Measurements from ENCODE around the gene WSCD2.

DNA sequence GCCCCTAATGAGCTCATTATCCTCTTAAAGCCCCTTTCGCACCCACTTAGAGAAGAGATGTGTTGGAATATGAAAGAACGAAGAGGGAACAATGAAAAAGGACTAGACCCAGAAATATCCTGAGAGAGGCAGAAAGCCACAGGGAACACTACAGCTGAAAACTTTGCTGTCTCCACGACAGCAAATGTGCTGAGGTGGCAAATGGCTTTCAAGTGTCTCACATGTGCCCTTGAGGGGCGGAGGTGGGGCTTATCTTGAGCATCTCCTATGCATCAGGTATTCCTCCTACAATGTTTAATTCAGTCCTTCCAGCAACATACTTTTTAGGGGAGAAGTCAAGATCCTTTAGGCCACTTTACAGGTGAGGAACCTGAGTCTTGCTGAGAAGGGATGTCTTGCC lies 62.9 kb downstream of the WSCD2 start:
- TF ChIP-seq, protein P1, sequence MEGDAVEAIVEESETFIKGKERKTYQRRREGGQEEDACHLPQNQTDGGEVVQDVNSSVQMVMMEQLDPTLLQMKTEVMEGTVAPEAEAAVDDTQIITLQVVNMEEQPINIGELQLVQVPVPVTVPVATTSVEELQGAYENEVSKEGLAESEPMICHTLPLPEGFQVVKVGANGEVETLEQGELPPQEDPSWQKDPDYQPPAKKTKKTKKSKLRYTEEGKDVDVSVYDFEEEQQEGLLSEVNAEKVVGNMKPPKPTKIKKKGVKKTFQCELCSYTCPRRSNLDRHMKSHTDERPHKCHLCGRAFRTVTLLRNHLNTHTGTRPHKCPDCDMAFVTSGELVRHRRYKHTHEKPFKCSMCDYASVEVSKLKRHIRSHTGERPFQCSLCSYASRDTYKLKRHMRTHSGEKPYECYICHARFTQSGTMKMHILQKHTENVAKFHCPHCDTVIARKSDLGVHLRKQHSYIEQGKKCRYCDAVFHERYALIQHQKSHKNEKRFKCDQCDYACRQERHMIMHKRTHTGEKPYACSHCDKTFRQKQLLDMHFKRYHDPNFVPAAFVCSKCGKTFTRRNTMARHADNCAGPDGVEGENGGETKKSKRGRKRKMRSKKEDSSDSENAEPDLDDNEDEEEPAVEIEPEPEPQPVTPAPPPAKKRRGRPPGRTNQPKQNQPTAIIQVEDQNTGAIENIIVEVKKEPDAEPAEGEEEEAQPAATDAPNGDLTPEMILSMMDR (IDR thresholded peaks at IDR 0.05): no peak
- TF ChIP-seq NFIC (IDR thresholded peaks at IDR 0.05; ENCODE audit: borderline replicate concordance) (no peak), ELF1 (IDR thresholded peaks at IDR 0.05) (no peak), GABPA (IDR thresholded peaks at IDR 0.05; ENCODE audit: low read depth) (no peak)
- TF ChIP-seq, protein P2, sequence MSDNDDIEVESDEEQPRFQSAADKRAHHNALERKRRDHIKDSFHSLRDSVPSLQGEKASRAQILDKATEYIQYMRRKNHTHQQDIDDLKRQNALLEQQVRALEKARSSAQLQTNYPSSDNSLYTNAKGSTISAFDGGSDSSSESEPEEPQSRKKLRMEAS (IDR thresholded peaks at IDR 0.05; ENCODE audit: low read depth): no peak
- TF ChIP-seq, protein P3, sequence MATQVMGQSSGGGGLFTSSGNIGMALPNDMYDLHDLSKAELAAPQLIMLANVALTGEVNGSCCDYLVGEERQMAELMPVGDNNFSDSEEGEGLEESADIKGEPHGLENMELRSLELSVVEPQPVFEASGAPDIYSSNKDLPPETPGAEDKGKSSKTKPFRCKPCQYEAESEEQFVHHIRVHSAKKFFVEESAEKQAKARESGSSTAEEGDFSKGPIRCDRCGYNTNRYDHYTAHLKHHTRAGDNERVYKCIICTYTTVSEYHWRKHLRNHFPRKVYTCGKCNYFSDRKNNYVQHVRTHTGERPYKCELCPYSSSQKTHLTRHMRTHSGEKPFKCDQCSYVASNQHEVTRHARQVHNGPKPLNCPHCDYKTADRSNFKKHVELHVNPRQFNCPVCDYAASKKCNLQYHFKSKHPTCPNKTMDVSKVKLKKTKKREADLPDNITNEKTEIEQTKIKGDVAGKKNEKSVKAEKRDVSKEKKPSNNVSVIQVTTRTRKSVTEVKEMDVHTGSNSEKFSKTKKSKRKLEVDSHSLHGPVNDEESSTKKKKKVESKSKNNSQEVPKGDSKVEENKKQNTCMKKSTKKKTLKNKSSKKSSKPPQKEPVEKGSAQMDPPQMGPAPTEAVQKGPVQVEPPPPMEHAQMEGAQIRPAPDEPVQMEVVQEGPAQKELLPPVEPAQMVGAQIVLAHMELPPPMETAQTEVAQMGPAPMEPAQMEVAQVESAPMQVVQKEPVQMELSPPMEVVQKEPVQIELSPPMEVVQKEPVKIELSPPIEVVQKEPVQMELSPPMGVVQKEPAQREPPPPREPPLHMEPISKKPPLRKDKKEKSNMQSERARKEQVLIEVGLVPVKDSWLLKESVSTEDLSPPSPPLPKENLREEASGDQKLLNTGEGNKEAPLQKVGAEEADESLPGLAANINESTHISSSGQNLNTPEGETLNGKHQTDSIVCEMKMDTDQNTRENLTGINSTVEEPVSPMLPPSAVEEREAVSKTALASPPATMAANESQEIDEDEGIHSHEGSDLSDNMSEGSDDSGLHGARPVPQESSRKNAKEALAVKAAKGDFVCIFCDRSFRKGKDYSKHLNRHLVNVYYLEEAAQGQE (IDR thresholded peaks at IDR 0.05; ENCODE audit: low read depth, low read length): no peak
- TF ChIP-seq, protein P4, sequence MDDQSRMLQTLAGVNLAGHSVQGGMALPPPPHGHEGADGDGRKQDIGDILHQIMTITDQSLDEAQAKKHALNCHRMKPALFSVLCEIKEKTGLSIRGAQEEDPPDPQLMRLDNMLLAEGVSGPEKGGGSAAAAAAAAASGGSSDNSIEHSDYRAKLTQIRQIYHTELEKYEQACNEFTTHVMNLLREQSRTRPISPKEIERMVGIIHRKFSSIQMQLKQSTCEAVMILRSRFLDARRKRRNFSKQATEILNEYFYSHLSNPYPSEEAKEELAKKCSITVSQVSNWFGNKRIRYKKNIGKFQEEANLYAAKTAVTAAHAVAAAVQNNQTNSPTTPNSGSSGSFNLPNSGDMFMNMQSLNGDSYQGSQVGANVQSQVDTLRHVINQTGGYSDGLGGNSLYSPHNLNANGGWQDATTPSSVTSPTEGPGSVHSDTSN (IDR thresholded peaks at IDR 0.05): no peak

Measured in SK-N-SH (cell line).